IMR-90 (cell line): ENCODE results near the gene CD7. TPM values are rescaled to one million over a fixed set of nuclear protein-coding genes. Genes with fewer than 3 reads are reported as not detected.

Experiments
- ATAC-seq: fragments of 200-7000 bp; cut with Tn5 transposase; 2 replicates; pipeline ENCODE4 v1.9.1; 2020; ENCODE audit warnings: low read depth, mild to moderate bottlenecking, moderate library complexity
- BruUV-seq: library from RNA; stranded (reverse); fragments of 400-500 nt; replicated peaks from 2 replicates; lab custom pipeline; 2021; lab: Mats Ljungman, UMichigan
- CTCF ChIA-PET: fragments of 300-600 bp; formaldehyde crosslinking; extraction: SDS; loops from one replicate; lab custom pipeline; 2021; ENCODE audit warnings: antibody characterized with exemption; lab: Yijun Ruan, JAX
- POLR2A ChIA-PET: fragments of 300-600 bp; sonication (Branson Sonifier 250); formaldehyde crosslinking; loops from one replicate; lab custom pipeline; 2022; ENCODE audit warnings: antibody characterized with exemption; ENCODE audit not compliant: unreplicated experiment; lab: Charles Lee
- DNase-seq: peaks from one replicate; pipeline ENCODE4 v3.0.0; 2013
- H2AFZ ChIP-seq: replicated peaks from 2 replicates; pipeline ENCODE3; 2013; ENCODE audit warnings: low read length, mild to moderate bottlenecking; ENCODE audit not compliant: poor library complexity
- H2AK5ac ChIP-seq: 2 replicates; pipeline ENCODE4 v1.6.1; 2013; ENCODE audit warnings: low read depth, low read length, inconsistent platforms
- H2AK9ac ChIP-seq: replicated peaks from 2 replicates; pipeline ENCODE3; 2013; ENCODE audit warnings: mild to moderate bottlenecking, low read depth, low read length, moderate library complexity; ENCODE audit not compliant: poor library complexity
- H2BK120ac ChIP-seq: 2 replicates; pipeline ENCODE4 v1.6.1; 2013; ENCODE audit warnings: low read depth, low read length, inconsistent platforms
- H2BK15ac ChIP-seq: 3 replicates; pipeline ENCODE4 v1.6.1; 2013; ENCODE audit warnings: low read depth, low read length, inconsistent platforms
- H2BK20ac ChIP-seq: 2 replicates; pipeline ENCODE4 v1.6.1; 2013; ENCODE audit warnings: low read depth, mild to moderate bottlenecking, inconsistent platforms, low read length, moderate library complexity
- H2BK5ac ChIP-seq: 2 replicates; pipeline ENCODE4 v1.6.1; 2013; ENCODE audit warnings: mild to moderate bottlenecking, low read depth, low read length, inconsistent platforms; ENCODE audit not compliant: poor library complexity, severe bottlenecking
- H3K14ac ChIP-seq: replicated peaks from 2 replicates; pipeline ENCODE4 v1.6.1; 2013; ENCODE audit warnings: low read depth, low read length, inconsistent platforms
- H3K18ac ChIP-seq: 2 replicates; pipeline ENCODE4 v1.6.1; 2013; ENCODE audit warnings: low read depth, low read length, control low read depth
- H3K23ac ChIP-seq: 2 replicates; pipeline ENCODE4 v1.6.1; 2013; ENCODE audit warnings: low read depth, low read length, inconsistent platforms
- H3K27ac ChIP-seq: 2 replicates; pipeline ENCODE4 v1.5.1; 2013; ENCODE audit warnings: mild to moderate bottlenecking, control low read depth, low read length; ENCODE audit not compliant: insufficient read depth
- H3K27me3 ChIP-seq: 2 replicates; pipeline ENCODE4 v1.6.1; 2013; ENCODE audit warnings: low read length; ENCODE audit not compliant: control insufficient read depth, insufficient read depth
- H3K36me3 ChIP-seq: 2 replicates; pipeline ENCODE4 v1.6.1; 2013; ENCODE audit warnings: low read length, mixed read lengths; ENCODE audit not compliant: control insufficient read depth, insufficient read depth
- H3K4ac ChIP-seq: 2 replicates; pipeline ENCODE4 v1.6.1; 2013; ENCODE audit warnings: low read depth, low read length, inconsistent platforms
- H3K4me1 ChIP-seq: 2 replicates; pipeline ENCODE4 v1.6.1; 2013; ENCODE audit warnings: low read length, mixed read lengths; ENCODE audit not compliant: control insufficient read depth, insufficient read depth
- H3K4me2 ChIP-seq: 2 replicates; pipeline ENCODE4 v1.6.1; 2013; ENCODE audit warnings: low read depth, mild to moderate bottlenecking, control low read depth, low read length, moderate library complexity
- H3K4me3 ChIP-seq: 2 replicates; pipeline ENCODE4 v1.5.1; 2013; ENCODE audit warnings: low read depth, mild to moderate bottlenecking, control low read depth, low read length, moderate library complexity; ENCODE audit not compliant: insufficient read depth
- H3K56ac ChIP-seq: 2 replicates; pipeline ENCODE4 v1.6.1; 2013; ENCODE audit warnings: low read length, inconsistent platforms; ENCODE audit not compliant: insufficient read depth; ENCODE audit errors: extremely low read depth
- H3K79me1 ChIP-seq, 2 experiments: 2 replicates each; pipeline ENCODE4 v1.6.1; 2013; ENCODE audit warnings: low read length in 2 of 2, inconsistent platforms in 1 of 2, low read depth in 1 of 2
- H3K9ac ChIP-seq: 2 replicates; pipeline ENCODE4 v1.6.1; 2013; ENCODE audit warnings: low read depth, low read length, control low read depth
- H3K9me1 ChIP-seq: 2 replicates; pipeline ENCODE4 v1.6.1; 2013; ENCODE audit warnings: low read length, inconsistent platforms; ENCODE audit not compliant: insufficient read depth
- H3K9me3 ChIP-seq: 2 replicates; pipeline ENCODE4 v1.6.1; 2013; ENCODE audit warnings: low read length; ENCODE audit not compliant: control insufficient read depth, insufficient read depth
- H4K20me1 ChIP-seq: 2 replicates; pipeline ENCODE4 v1.6.1; 2013; ENCODE audit warnings: low read length, inconsistent platforms; ENCODE audit not compliant: insufficient read depth
- H4K5ac ChIP-seq: 2 replicates; pipeline ENCODE4 v1.6.1; 2013; ENCODE audit warnings: mild to moderate bottlenecking, low read depth, low read length, control low read depth
- H4K8ac ChIP-seq, 2 experiments: 2 replicates each; pipeline ENCODE4 v1.6.1; 2013; ENCODE audit warnings: low read depth in 2 of 2, low read length in 2 of 2, control low read depth in 1 of 2, inconsistent platforms in 1 of 2
- H4K91ac ChIP-seq: 2 replicates; pipeline ENCODE4 v1.6.1; 2013; ENCODE audit warnings: low read depth, low read length, inconsistent platforms; ENCODE audit not compliant: insufficient read depth
- BHLHE40 ChIP-seq: fragments of 150-350 bp; IDR thresholded peaks from 2 replicates; pipeline ENCODE4 v1.6.1; 2016; ENCODE audit warnings: mild to moderate bottlenecking, low read depth, low read length
- MAFK ChIP-seq: IDR thresholded peaks from 2 replicates; pipeline ENCODE4 v1.6.1; 2012; ENCODE audit warnings: low read depth, low read length, improper control_type of control experiment
- SMC3 ChIP-seq: fragments of 150-350 bp; IDR thresholded peaks from 2 replicates; pipeline ENCODE4 v1.6.1; 2016; ENCODE audit warnings: low read depth, mild to moderate bottlenecking, antibody characterized with exemption, low read length, moderate library complexity
- WGBS, 2 experiments: methylation state at CpG; one replicate each; pipeline versions ENCODE4 v1.1.5 to v1.1.7; 2013; ENCODE audit warnings: missing lambda C conversion rate in 2 of 2; ENCODE audit not compliant: insufficient read length in 1 of 2; ENCODE audit errors: extremely low coverage in 2 of 2; 5-methylcytosine and 5-hydroxymethylcytosine counted together
- dilution Hi-C: fragments of 300-500 bp; cut with HindIII; formaldehyde crosslinking; loops from one replicate; pipeline ENCODE4 v1.14.3; 2018; ENCODE audit warnings: low sequenced_read_pairs; ENCODE audit not compliant: unreplicated experiment
- in situ Hi-C: fragments of 300-500 bp; cut with MboI; formaldehyde crosslinking; loops from 3 replicates; pipeline ENCODE4 v1.14.3; 2019; ENCODE audit warnings: low sequenced_read_pairs, inconsistent platforms, mixed read lengths
- intact Hi-C: fragments of 100-400 bp; cut with micrococcal nuclease; formaldehyde crosslinking; loops from 2 replicates; pipeline ENCODE4 v1.10.0; 2022
- polyA plus RNA-seq, 3 experiments: library from polyadenylated mRNA; depleted of rRNA; stranded (reverse); fragments of >200 nt; gene quantifications; 2 replicates each; pipeline ENCODE4 v1.2.3, GENCODE V29; 2012; ENCODE audit warnings: low replicate concordance in 1 of 3
- total RNA-seq: library from RNA; depleted of rRNA; stranded (reverse); fragments of >200 nt; gene quantifications from 2 replicates; pipeline ENCODE4 v1.2.3, GENCODE V29; 2012

CD7 gene
- total and polyA plus RNA-seq, 2 of the 4 experiments (the other 2 are of a cell fraction), result not detected

DNA sequence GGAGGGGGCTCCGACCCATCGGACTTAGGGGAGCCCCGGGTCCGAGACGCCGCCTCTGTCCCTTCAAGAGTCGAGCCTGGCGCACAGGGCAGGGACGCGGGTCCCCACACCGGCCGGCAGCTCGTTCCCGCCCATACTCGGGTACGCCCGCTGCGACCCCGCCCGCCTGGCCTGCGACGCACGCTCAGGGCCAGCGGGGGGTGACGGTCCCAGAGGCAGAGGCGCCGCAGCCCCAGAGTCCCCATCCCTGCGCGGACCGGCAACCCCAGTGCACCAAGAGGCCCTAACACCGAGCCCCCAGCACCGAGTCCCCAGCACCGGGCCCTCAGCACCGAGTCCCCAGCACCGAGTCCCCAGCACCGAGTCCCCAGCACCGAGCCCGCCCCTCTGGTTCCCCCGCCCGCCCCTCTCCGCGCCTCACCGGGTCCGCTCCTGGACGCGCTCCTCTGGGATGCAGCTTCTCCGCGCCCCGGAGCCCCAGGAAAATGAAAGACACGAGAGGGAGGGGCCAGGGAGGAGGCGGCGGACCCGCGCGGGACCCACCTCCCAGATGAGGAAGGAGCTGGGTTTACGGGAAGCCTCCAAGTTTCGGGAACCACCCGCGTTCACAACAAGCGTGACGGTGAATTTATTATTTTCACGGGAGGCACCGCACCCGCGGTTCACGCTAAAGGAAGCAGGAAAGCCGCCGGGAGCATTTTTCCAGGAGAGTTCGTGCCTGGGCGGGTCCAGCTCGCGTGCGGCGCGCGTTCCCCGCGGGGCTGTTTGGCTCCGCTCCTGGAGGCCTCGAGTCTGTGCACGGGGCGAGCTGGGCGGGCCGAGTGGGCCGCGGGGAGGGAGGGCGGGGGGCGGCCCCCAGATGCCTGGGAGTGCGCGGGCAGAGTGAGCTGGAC is 16.1 kb upstream of the CD7 start, which contains the start of gene SECTM1:
Gene SECTM1, minus strand, starts transcription at position 488 of the 893 bp plus-strand sequence. CDS start 6,526 bp downstream, outside the sequence.
- BruUV-seq, result no TSS peak

More for the DNA sequence above, 16.1 kb upstream of the CD7 start, which contains the start of gene SECTM1:
- Histone ChIP-seq H2BK15ac (no peak within 1 kb of the TSS; the same call in 2 of the 3 replicates), H3K23ac (peak within 1 kb of the TSS; percentile 84), H2AK9ac (peak within 1 kb of the TSS; percentile 83), H3K9me3 (no peaks in the 10 kb centered on the region), H4K5ac (peak within 1 kb of the TSS; percentile 47), H3K36me3 (no peaks in the 10 kb centered on the region), H4K8ac (peak within 1 kb of the TSS in 1 of 2 experiments; percentile 76; a peak in 2 of 4 replicates), H2AFZ (peak within 1 kb of the TSS; percentile 98), H3K27ac (peak within 1 kb of the TSS; percentile 8; the same call in 1 of the 2 replicates), H3K9ac (peak within 1 kb of the TSS; percentile 49; the same call in 1 of the 2 replicates), H3K9me1 (no peaks in the 10 kb centered on the region), H3K56ac (peak within 1 kb of the TSS; percentile 61; the same call in 1 of the 2 replicates), H3K14ac (peak within 1 kb of the TSS; percentile 75; the same call in 1 of the 2 replicates), H3K4me1 (peaks cover 24% of the 10 kb centered on the region), H3K4me3 (peak within 1 kb of the TSS; percentile 67), H3K4me2 (peak within 1 kb of the TSS; percentile 94), H3K79me1 (0 out of 4 replicates have a peak, but pooled peaks cover 0 to 3% of the 10 kb centered on the region in 2 experiments), H2AK5ac (peak within 1 kb of the TSS; percentile 78), H2BK120ac (peak within 1 kb of the TSS; percentile 91), H2BK5ac (no peak within 1 kb of the TSS), H4K91ac (peak within 1 kb of the TSS; percentile 70), H3K27me3 (0 out of 2 replicates have a peak, but pooled peaks cover 3% of the 10 kb centered on the region), H3K18ac (peak within 1 kb of the TSS; percentile 30; the same call in 1 of the 2 replicates), H2BK20ac (no peak within 1 kb of the TSS), H3K4ac (peak within 1 kb of the TSS; percentile 82), H4K20me1 (no peaks in the 10 kb centered on the region)
- POLR2A ChIA-PET, result no interaction called here
- dilution Hi-C loops, result no loop called here
- in situ Hi-C loops, result no loop called here
- DNase-seq (peak; percentile 23), ATAC-seq (peak; percentile 51)
- intact Hi-C loops, result no loop called here
- TF ChIP-seq SMC3 (no peak), BHLHE40 (peak; percentile 88), MAFK (no peak)
- CTCF ChIA-PET, result interaction anchor here (0.5 kb wide), 1 partner anchor 49 kb away, joined by 3 read pairs; no protein-coding TSS in a partner anchor
- WGBS, 2 experiments, result 4% methylated on average over 37 of the region's 90 CpGs; no CpG with 5 or more reads in 1 of the 2 experiments
